ENCODE measurements around the gene PPP2R1B. TPM values are rescaled to one million over a fixed set of nuclear protein-coding genes. Genes with fewer than 3 reads are reported as not detected.
A peak's percentile ranks its signal among the peaks of the same experiment; 100 is the strongest.

PPP2R1B gene
- total and polyA plus RNA-seq, 8 donors: 12.6 to 50.1 (median 31.3) TPM

- Histone ChIP-seq H3K36me3 (peaks cover 0 to 7% (median 0%) of the 10 kb centered on the region in 3 donors), H3K27ac (peak overlapping the region in 2 of 4 donors; percentile 56 to 59), H3K27me3 (no peaks in the 10 kb centered on the region), H3K9me3 (no peaks in the 10 kb centered on the region), H3K4me3 (no peak overlapping the region), H3K4me1 (peaks cover 0 to 16% (median 10%) of the 10 kb centered on the region in 3 donors)
- FAIRE-seq: no peak
- WGBS, 2 donors: 35 to 43% methylated on average over 2 of the region's 2 CpGs
- ATAC-seq: peak; percentile 63 to 78 (median 74)
- intact Hi-C loops (cut with DNase I): no loop called here
- TF ChIP-seq CTCF (IDR thresholded peaks at IDR 0.05): no peak
- no peak for DNase-seq
Observed at GRCh38 chr11:111801135-111801534, 34.9 kb upstream of the PPP2R1B start.

DNA sequence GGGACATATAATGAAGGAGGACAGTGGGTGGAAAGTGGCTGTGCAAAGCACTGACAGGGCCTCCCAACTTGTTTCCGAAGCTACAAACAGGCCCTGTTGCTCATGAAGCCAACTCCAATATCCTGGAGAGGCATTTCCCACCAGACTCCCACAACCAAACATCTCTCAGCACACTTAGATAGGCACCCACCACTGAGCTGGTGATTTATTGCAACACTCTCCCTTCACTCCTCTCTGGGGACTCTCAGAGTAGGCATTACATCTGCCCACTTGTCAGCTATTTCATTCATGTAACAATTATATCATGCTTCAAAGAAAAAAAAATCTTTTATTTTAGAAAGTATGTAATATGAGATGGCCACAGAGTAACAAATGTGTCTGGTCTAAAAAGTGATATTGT, 32.1 kb upstream of the PPP2R1B start:
- H3K9me3 ChIP-seq: no peaks in the 10 kb centered on the region
- intact Hi-C loops (cut with DNase I): no loop called here
- H3K36me3 ChIP-seq: peaks cover 0 to 4% (median 0%) of the 10 kb centered on the region in 3 donors
- FAIRE-seq (no peak), DNase-seq (no peak), ATAC-seq (no peak)
- H3K4me1 ChIP-seq: peaks cover 0 to 16% (median 15%) of the 10 kb centered on the region in 3 donors
- WGBS, 2 donors: 100% methylated on average over 1 of the region's 1 CpG
- no peak overlapping the region for H3K27ac ChIP-seq
- H3K27me3 ChIP-seq: no peaks in the 10 kb centered on the region
- TF ChIP-seq CTCF (IDR thresholded peaks at IDR 0.05): no peak
- H3K4me3 ChIP-seq: no peak overlapping the region

DNA sequence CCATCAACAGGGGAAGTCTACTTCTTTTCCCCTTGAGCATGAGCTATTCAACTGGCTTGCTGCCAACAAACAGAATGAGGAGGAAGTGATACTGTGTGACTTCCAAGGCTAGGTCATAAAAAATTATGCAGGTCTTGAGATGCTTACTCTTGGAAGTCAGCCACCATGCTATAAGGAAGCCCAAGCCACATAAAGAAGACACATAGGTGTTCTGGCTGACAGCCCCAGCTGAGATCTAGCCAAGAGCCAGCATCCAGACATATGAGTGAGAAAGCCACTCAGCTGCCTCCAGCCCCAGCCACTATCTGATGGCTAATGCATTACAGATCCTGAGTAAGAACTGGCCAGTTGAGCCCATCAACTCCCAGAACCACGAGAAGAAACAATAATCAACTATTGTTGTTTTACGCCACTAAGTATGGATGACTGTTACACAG, 31.0 kb upstream of the PPP2R1B start:
- DNase-seq: no peak
- peaks cover 0 to 16% (median 15%) of the 10 kb centered on the region in 3 donors for H3K4me1 ChIP-seq
- ATAC-seq: peak in 2 of 4 donors; percentile 5 to 17
- no peak for FAIRE-seq
- intact Hi-C loops (cut with DNase I): no loop called here
- no peaks in the 10 kb centered on the region for H3K27me3 ChIP-seq
- H3K9me3 ChIP-seq: no peaks in the 10 kb centered on the region
- 95 to 97% methylated on average over 2 of the region's 2 CpGs for WGBS, 2 donors
- H3K27ac ChIP-seq: no peak overlapping the region
- no peaks in the 10 kb centered on the region for H3K36me3 ChIP-seq
- TF ChIP-seq CTCF (IDR thresholded peaks at IDR 0.05): no peak
- no peak overlapping the region for H3K4me3 ChIP-seq

GRCh38 chr11:111796696-111797095, 30.5 kb upstream of the PPP2R1B start:
- WGBS, 2 donors: 86 to 91% methylated on average over 3 of the region's 3 CpGs
- no peak for DNase-seq
- no peak for FAIRE-seq
- Histone ChIP-seq H3K9me3 (no peaks in the 10 kb centered on the region), H3K27me3 (no peaks in the 10 kb centered on the region), H3K4me3 (no peak overlapping the region), H3K4me1 (peaks cover 0 to 16% (median 15%) of the 10 kb centered on the region in 3 donors), H3K27ac (no peak overlapping the region), H3K36me3 (no peaks in the 10 kb centered on the region)
- TF ChIP-seq CTCF (IDR thresholded peaks at IDR 0.05): no peak
- intact Hi-C loops (cut with DNase I): no loop called here
- ATAC-seq: no peak

DNA sequence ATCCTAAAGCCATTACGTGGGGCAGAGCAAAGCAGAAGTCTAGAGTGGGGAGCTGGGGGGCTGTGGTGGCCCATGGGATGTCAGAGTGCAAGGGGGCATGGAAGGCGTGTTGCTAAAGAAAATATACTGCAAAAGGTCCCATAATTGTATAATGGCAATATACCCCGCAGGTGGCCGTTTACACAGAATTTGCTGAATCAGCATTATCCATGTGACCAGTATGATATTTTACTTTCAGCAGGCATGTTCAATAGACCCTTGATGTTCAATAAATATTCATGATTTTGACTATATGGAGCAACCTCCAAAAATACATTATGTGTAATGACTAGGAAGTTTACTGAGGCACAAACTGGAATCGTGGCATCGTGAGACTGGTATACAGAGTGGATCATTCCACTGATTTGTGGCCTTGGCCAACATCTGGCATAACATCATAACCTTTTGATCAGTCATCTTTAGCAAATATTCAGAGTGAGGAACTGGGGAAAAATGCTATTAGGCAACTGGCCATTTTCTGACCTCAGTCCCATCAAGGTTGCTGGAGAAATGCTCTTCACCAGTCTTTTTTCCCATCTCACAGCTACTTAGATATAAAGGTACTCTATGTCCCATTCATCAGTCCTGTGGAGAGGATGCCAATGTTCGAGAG, 29.3 kb upstream of the PPP2R1B start:
- Histone ChIP-seq H3K27ac (no peak overlapping the region), H3K9me3 (no peaks in the 10 kb centered on the region), H3K4me1 (peaks cover 0 to 15% (median 8%) of the 10 kb centered on the region in 3 donors), H3K27me3 (no peaks in the 10 kb centered on the region), H3K4me3 (no peak overlapping the region), H3K36me3 (no peaks in the 10 kb centered on the region)
- no peak for FAIRE-seq
- 86 to 87% methylated on average over 7 of the region's 7 CpGs for WGBS, 2 donors
- intact Hi-C loops (cut with DNase I): no loop called here
- DNase-seq: no peak
- ATAC-seq: peak in 2 of 4 donors; percentile 15 to 21
- TF ChIP-seq CTCF (IDR thresholded peaks at IDR 0.05): no peak
